WTC11 (cell line): ENCODE data around the gene ZEB1. TPM values are rescaled to one million over a fixed set of nuclear protein-coding genes. Genes with fewer than 3 reads are reported as not detected.

Experiments used
- ATAC-seq: fragments of 200-7000 bp; cut with Tn5 transposase; 2 replicates; pipeline ENCODE4 v1.10.0; 2021; ENCODE audit warnings: mild to moderate bottlenecking, moderate library complexity
- CTCF ChIA-PET: fragments of 300-600 bp; sonication (Branson Sonifier 250); formaldehyde crosslinking; loops from one replicate; lab custom pipeline; 2021; ENCODE audit warnings: antibody characterized with exemption; lab: Charles Lee
- POLR2A ChIA-PET: fragments of 350-600 bp; sonication (Branson Sonifier 250); formaldehyde crosslinking; loops from one replicate; lab custom pipeline; 2021; ENCODE audit warnings: antibody characterized with exemption; lab: Charles Lee
- DNase-seq: peaks from one replicate; pipeline ENCODE4 v3.0.0; 2021; ENCODE audit warnings: low spot score
- H3K27ac Mint-ChIP-seq: 2 replicates; pipeline ENCODE4 v1.8.0; 2021; ENCODE audit warnings: mixed read lengths
- H3K27me3 Mint-ChIP-seq: 2 replicates; pipeline ENCODE4 v1.8.0; 2021; ENCODE audit warnings: low read depth, mild to moderate bottlenecking, moderate library complexity, mixed read lengths
- H3K36me3 Mint-ChIP-seq: 2 replicates; pipeline ENCODE4 v1.8.0; 2021; ENCODE audit warnings: mixed read lengths
- H3K4me1 Mint-ChIP-seq: 2 replicates; pipeline ENCODE4 v1.8.0; 2022; ENCODE audit warnings: mixed read lengths
- H3K4me3 Mint-ChIP-seq: 2 replicates; pipeline ENCODE4 v1.8.0; 2021; ENCODE audit warnings: mild to moderate bottlenecking, moderate library complexity, mixed read lengths
- H3K9me3 Mint-ChIP-seq: 2 replicates; pipeline ENCODE4 v1.8.0; 2021; ENCODE audit warnings: mixed read lengths
- AR ChIP-seq: fragments of 250-450 bp; sonication (Bioruptor Pico); IDR thresholded peaks from 2 replicates; pipeline ENCODE4 v1.9.0; 2021; ENCODE audit warnings: mild to moderate bottlenecking
- CBFB ChIP-seq: sonication (generic); formaldehyde crosslinking; IDR thresholded peaks from 2 replicates; pipeline ENCODE4 v1.8.1; 2022; ENCODE audit warnings: mild to moderate bottlenecking, low read depth, missing genetic modification reagents
- CREB1 ChIP-seq: sonication (generic); formaldehyde crosslinking; IDR thresholded peaks from 2 replicates; pipeline ENCODE4 v1.8.0; 2023; ENCODE audit warnings: mild to moderate bottlenecking, missing genetic modification reagents
- CREM ChIP-seq: sonication (generic); formaldehyde crosslinking; IDR thresholded peaks from 2 replicates; pipeline ENCODE4 v1.8.1; 2022; ENCODE audit warnings: mild to moderate bottlenecking, missing genetic modification reagents, moderate library complexity
- CTCF ChIP-seq: fragments of 200-600 bp; IDR thresholded peaks from 2 replicates; pipeline ENCODE4 v1.8.0; 2022; ENCODE audit warnings: antibody characterized with exemption
- ERG ChIP-seq: fragments of 250-450 bp; sonication (Bioruptor Pico); IDR thresholded peaks from 2 replicates; pipeline ENCODE4 v1.8.0; 2021; ENCODE audit warnings: mild to moderate bottlenecking
- FOXP4 ChIP-seq: sonication (generic); formaldehyde crosslinking; IDR thresholded peaks from 2 replicates; pipeline ENCODE4 v1.8.0; 2022; ENCODE audit warnings: mild to moderate bottlenecking, missing genetic modification reagents
- JUN ChIP-seq: sonication (generic); formaldehyde crosslinking; IDR thresholded peaks from 2 replicates; pipeline ENCODE4 v1.8.0; 2023; ENCODE audit warnings: mild to moderate bottlenecking, missing genetic modification reagents
- NR2C2 ChIP-seq: sonication (generic); formaldehyde crosslinking; IDR thresholded peaks from 2 replicates; pipeline ENCODE4 v1.8.0; 2022; ENCODE audit warnings: mild to moderate bottlenecking, missing genetic modification reagents
- NR3C1 ChIP-seq: sonication (generic); formaldehyde crosslinking; conservative IDR thresholded peaks from 2 replicates; pipeline ENCODE4 v1.8.1; 2023; ENCODE audit warnings: low read depth, mild to moderate bottlenecking, missing genetic modification reagents
- PREB ChIP-seq: sonication (generic); formaldehyde crosslinking; IDR thresholded peaks from 2 replicates; pipeline ENCODE4 v1.8.1; 2022; ENCODE audit warnings: mild to moderate bottlenecking, missing genetic modification reagents, moderate library complexity, borderline replicate concordance
- STAT6 ChIP-seq: sonication (generic); formaldehyde crosslinking; conservative IDR thresholded peaks from 2 replicates; pipeline ENCODE4 v1.8.1; 2023; ENCODE audit warnings: mild to moderate bottlenecking, low read depth, missing genetic modification reagents, moderate library complexity
- TCF7 ChIP-seq: sonication (generic); formaldehyde crosslinking; IDR thresholded peaks from 2 replicates; pipeline ENCODE4 v1.8.0; 2022; ENCODE audit warnings: mild to moderate bottlenecking, low read depth, missing genetic modification reagents, moderate library complexity
- ZNF121 ChIP-seq: sonication (generic); formaldehyde crosslinking; IDR thresholded peaks from 2 replicates; pipeline ENCODE4 v1.8.0; 2023; ENCODE audit warnings: missing genetic modification reagents
- ZNF138 ChIP-seq: sonication (generic); formaldehyde crosslinking; conservative IDR thresholded peaks from 2 replicates; pipeline ENCODE4 v1.8.1; 2022; ENCODE audit warnings: mild to moderate bottlenecking, moderate library complexity, missing genetic modification reagents
- ZNF396 ChIP-seq: fragments of 250-450 bp; sonication (Bioruptor Pico); IDR thresholded peaks from 2 replicates; pipeline ENCODE4 v1.8.0; 2021; ENCODE audit warnings: mild to moderate bottlenecking, moderate library complexity, borderline replicate concordance
- total RNA-seq: library from RNA; stranded (reverse); gene quantifications from 3 replicates; pipeline ENCODE4 v1.2.3, GENCODE V29; 2021

The ZEB1 gene
- total RNA-seq, 1 experiment from 2014 or later = 0.39 TPM

- TF ChIP-seq STAT6 (CRISPR knock-in tag) = no peak
- TF ChIP-seq, all 79 proteins: peak for 0
Measured at GRCh38 chr10:31366703-31367102, 47.7 kb downstream of the ZEB1 start (continued).

- POLR2A ChIA-PET = no interaction called here
- DNase-seq = no peak
- CTCF ChIA-PET = no interaction called here
Measured at GRCh38 chr10:31368724-31369123, 49.7 kb downstream of the ZEB1 start.

More at GRCh38 chr10:31368724-31369123, 49.7 kb downstream of the ZEB1 start:
- H3K36me3 Mint-ChIP-seq = no peaks in the 10 kb centered on the region; the same call in 1 of the 2 replicates
- H3K4me3 Mint-ChIP-seq = no peak overlapping the region
- no peak overlapping the region for H3K27ac Mint-ChIP-seq
- no peak for ATAC-seq
- no peak for TF ChIP-seq ZNF138 (CRISPR knock-in tag)
- no peak for TF ChIP-seq PREB (CRISPR knock-in tag)
- TF ChIP-seq ERG (CRISPR knock-in tag) = no peak
- TF ChIP-seq CBFB (CRISPR knock-in tag) = no peak
- TF ChIP-seq CREM (CRISPR knock-in tag) = no peak
- no peak for TF ChIP-seq ZNF396 (CRISPR knock-in tag)
- no peak for TF ChIP-seq NR3C1
- no peak for TF ChIP-seq CTCF
- no peak for TF ChIP-seq CREB1
- TF ChIP-seq JUN (CRISPR knock-in tag) = no peak
- TF ChIP-seq FOXP4 (CRISPR knock-in tag) = no peak
- no peak for TF ChIP-seq TCF7 (CRISPR knock-in tag)
- TF ChIP-seq AR (CRISPR knock-in tag) = no peak
- no peak for TF ChIP-seq NR2C2 (CRISPR knock-in tag)
- no peak for TF ChIP-seq ZNF121
- no peaks in the 10 kb centered on the region for H3K4me1 Mint-ChIP-seq
- H3K27me3 Mint-ChIP-seq = no peaks in the 10 kb centered on the region
- H3K9me3 Mint-ChIP-seq = peaks cover 1% of the 10 kb centered on the region
